ENCODE data around the gene SLAMF9. TPM values are rescaled to one million over a fixed set of nuclear protein-coding genes. Genes with fewer than 3 reads are reported as not detected.

SLAMF9 gene
- polyA plus RNA-seq, 1 donor (not counting 4 experiments of a cell fraction or from before 2014, with no cell fraction given): 0.31 TPM

DNA sequence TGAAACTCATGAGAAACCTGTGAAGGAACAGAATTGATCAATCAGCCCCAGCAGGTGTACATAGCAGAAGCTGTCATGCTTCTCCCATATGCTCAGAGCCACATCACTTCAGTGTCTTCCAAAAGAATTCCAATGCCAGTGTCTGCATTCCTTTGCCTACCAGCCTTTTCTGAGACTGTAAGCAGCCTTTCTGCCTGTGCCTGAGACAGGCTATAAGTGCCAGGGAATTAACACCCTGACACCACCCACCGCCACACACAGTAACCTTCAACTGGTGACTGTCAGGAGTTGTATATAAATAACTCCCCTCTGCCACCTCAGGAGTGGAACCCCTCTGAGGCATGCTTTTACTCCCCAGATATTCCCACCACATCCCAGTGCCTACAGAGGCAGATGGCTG, 38.1 kb upstream of the SLAMF9 start:
- no peaks in the 10 kb centered on the region for H3K79me2 ChIP-seq (ENCODE audit: control insufficient read depth, insufficient read depth, low read length)
- H3K4me3 ChIP-seq (ENCODE audit: control insufficient read depth in 2 of 3, extremely low read depth in 1 of 3, insufficient read depth in 2 of 3, low read depth in 1 of 3, low read length in 3 of 3): no peak overlapping the region
- no peak for TF ChIP-seq EZH2 (IDR thresholded peaks at IDR 0.05; ENCODE audit: low read length)
- TF ChIP-seq, protein P1, sequence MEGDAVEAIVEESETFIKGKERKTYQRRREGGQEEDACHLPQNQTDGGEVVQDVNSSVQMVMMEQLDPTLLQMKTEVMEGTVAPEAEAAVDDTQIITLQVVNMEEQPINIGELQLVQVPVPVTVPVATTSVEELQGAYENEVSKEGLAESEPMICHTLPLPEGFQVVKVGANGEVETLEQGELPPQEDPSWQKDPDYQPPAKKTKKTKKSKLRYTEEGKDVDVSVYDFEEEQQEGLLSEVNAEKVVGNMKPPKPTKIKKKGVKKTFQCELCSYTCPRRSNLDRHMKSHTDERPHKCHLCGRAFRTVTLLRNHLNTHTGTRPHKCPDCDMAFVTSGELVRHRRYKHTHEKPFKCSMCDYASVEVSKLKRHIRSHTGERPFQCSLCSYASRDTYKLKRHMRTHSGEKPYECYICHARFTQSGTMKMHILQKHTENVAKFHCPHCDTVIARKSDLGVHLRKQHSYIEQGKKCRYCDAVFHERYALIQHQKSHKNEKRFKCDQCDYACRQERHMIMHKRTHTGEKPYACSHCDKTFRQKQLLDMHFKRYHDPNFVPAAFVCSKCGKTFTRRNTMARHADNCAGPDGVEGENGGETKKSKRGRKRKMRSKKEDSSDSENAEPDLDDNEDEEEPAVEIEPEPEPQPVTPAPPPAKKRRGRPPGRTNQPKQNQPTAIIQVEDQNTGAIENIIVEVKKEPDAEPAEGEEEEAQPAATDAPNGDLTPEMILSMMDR (optimal IDR thresholded peaks at IDR 0.05 in 1 of 3, IDR thresholded peaks at IDR 0.05 in 1 of 3, conservative IDR thresholded peaks at IDR 0.05 in 1 of 3; ENCODE audit: extremely low read depth in 1 of 3, insufficient read depth in 2 of 3, low read length in 3 of 3): no peak
- no peak overlapping the region for H3K27ac ChIP-seq (ENCODE audit: control insufficient read depth, insufficient read depth, low read length)
- dilution Hi-C loops (cut with MboI; ENCODE audit: extremely low pct_ligation_motif_present, low sequenced_read_pairs): no loop called here
- FAIRE-seq (peak; percentile 9), DNase-seq (ENCODE audit: low read depth, low spot score) (no peak)
- no peak overlapping the region for H2AFZ ChIP-seq (ENCODE audit: control insufficient read depth, low read length)
- H3K36me3 ChIP-seq (ENCODE audit: control insufficient read depth in 2 of 2, extremely low read depth in 1 of 2, insufficient read depth in 2 of 2, low read length in 2 of 2): no peaks in the 10 kb centered on the region
- no peaks in the 10 kb centered on the region for H3K9me3 ChIP-seq (ENCODE audit: control insufficient read depth, low read depth, low read length)
- H3K9me1 ChIP-seq (ENCODE audit: control insufficient read depth, extremely low read depth, insufficient read depth, low read length): no peaks in the 10 kb centered on the region
- H3K9ac ChIP-seq (ENCODE audit: control insufficient read depth, extremely low read depth, insufficient read depth, low read length): no peak overlapping the region
- peaks cover 21% of the 10 kb centered on the region for H3K4me1 ChIP-seq (ENCODE audit: control insufficient read depth, extremely low read depth, insufficient read depth, low read length)
- H3K27me3 ChIP-seq (ENCODE audit: control insufficient read depth, extremely low read depth, insufficient read depth, low read length): no peaks in the 10 kb centered on the region
- H4K20me1 ChIP-seq (ENCODE audit: control insufficient read depth, extremely low read depth, insufficient read depth, low read length): no peaks in the 10 kb centered on the region
- H3K4me2 ChIP-seq (ENCODE audit: control insufficient read depth, extremely low read depth, insufficient read depth, low read depth, low read length): no peak overlapping the region

DNA sequence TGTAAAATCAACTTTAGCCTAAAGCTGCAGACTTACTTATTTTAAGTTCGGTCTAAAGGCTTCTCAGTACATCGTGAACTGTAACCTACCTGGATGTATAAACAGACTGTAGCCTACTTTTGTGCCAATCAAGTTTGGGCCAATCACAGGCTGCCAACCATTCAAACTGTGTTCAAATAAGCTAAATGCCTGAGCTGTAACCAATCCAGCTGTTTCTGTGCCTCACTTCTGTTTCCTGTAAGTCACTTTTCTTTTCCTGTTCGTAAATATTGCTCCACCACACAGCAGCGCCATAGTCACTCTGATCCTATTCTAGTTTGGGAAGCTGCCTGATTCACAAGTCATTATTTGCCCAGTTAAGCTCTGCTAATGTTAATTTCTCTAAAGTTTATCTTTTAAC, 37.5 kb upstream of the SLAMF9 start:
- peak overlapping the region; percentile 74 for H2AFZ ChIP-seq (ENCODE audit: control insufficient read depth, low read length)
- H3K27me3 ChIP-seq (ENCODE audit: control insufficient read depth, extremely low read depth, insufficient read depth, low read length): no peaks in the 10 kb centered on the region
- H3K4me3 ChIP-seq (ENCODE audit: control insufficient read depth in 2 of 3, extremely low read depth in 1 of 3, insufficient read depth in 2 of 3, low read depth in 1 of 3, low read length in 3 of 3): peak overlapping the region in 1 of 3 experiments; percentile 35
- H3K9me3 ChIP-seq (ENCODE audit: control insufficient read depth, low read depth, low read length): no peaks in the 10 kb centered on the region
- H3K79me2 ChIP-seq (ENCODE audit: control insufficient read depth, insufficient read depth, low read length): no peaks in the 10 kb centered on the region
- no peak overlapping the region for H3K9ac ChIP-seq (ENCODE audit: control insufficient read depth, extremely low read depth, insufficient read depth, low read length)
- DNase-seq (ENCODE audit: low read depth, low spot score): peak; percentile 26
- H3K4me1 ChIP-seq (ENCODE audit: control insufficient read depth, extremely low read depth, insufficient read depth, low read length): peaks cover 15% of the 10 kb centered on the region
- no peaks in the 10 kb centered on the region for H4K20me1 ChIP-seq (ENCODE audit: control insufficient read depth, extremely low read depth, insufficient read depth, low read length)
- dilution Hi-C loops (cut with MboI; ENCODE audit: extremely low pct_ligation_motif_present, low sequenced_read_pairs): no loop called here
- H3K36me3 ChIP-seq (ENCODE audit: control insufficient read depth in 2 of 2, extremely low read depth in 1 of 2, insufficient read depth in 2 of 2, low read length in 2 of 2): no peaks in the 10 kb centered on the region
- TF ChIP-seq EZH2 (IDR thresholded peaks at IDR 0.05; ENCODE audit: low read length): no peak
- TF ChIP-seq, protein P1 (optimal IDR thresholded peaks at IDR 0.05 in 1 of 3, IDR thresholded peaks at IDR 0.05 in 1 of 3, conservative IDR thresholded peaks at IDR 0.05 in 1 of 3; ENCODE audit: extremely low read depth in 1 of 3, insufficient read depth in 2 of 3, low read length in 3 of 3): no peak
- H3K4me2 ChIP-seq (ENCODE audit: control insufficient read depth, extremely low read depth, insufficient read depth, low read depth, low read length): peak overlapping the region; percentile 39
- no peaks in the 10 kb centered on the region for H3K9me1 ChIP-seq (ENCODE audit: control insufficient read depth, extremely low read depth, insufficient read depth, low read length)
- peak; percentile 88 for FAIRE-seq
- H3K27ac ChIP-seq (ENCODE audit: control insufficient read depth, insufficient read depth, low read length): no peak overlapping the region
